ENCODE measurements around the gene CEP112. TPM values are rescaled to one million over a fixed set of nuclear protein-coding genes. Genes with fewer than 3 reads are reported as not detected.

The CEP112 gene
- total and polyA plus RNA-seq, 4 donors = 5.9 to 32.9 (median 18.8) TPM

GRCh38 chr17:65892912-65893377 lies 299.0 kb downstream of the CEP112 start:
- H3K27ac ChIP-seq (ENCODE audit: low read depth in 1 of 2, low read length in 1 of 2) = no peak overlapping the region
- H3K4me3 ChIP-seq = no peak overlapping the region
- no peaks in the 10 kb centered on the region for H3K9me3 ChIP-seq (ENCODE audit: control insufficient read depth in 4 of 4, insufficient read depth in 3 of 4, low read length in 3 of 4)
- peaks cover 0 to 4% (median 0%) of the 10 kb centered on the region in 5 donors for H3K4me1 ChIP-seq (ENCODE audit: control insufficient read depth in 5 of 5, insufficient read depth in 5 of 5, low read length in 5 of 5)
- no peaks in the 10 kb centered on the region for H3K27me3 ChIP-seq (ENCODE audit: control insufficient read depth in 3 of 3, insufficient read depth in 3 of 3, low read length in 2 of 3)
- no peak for DNase-seq
- TF ChIP-seq, protein P1, sequence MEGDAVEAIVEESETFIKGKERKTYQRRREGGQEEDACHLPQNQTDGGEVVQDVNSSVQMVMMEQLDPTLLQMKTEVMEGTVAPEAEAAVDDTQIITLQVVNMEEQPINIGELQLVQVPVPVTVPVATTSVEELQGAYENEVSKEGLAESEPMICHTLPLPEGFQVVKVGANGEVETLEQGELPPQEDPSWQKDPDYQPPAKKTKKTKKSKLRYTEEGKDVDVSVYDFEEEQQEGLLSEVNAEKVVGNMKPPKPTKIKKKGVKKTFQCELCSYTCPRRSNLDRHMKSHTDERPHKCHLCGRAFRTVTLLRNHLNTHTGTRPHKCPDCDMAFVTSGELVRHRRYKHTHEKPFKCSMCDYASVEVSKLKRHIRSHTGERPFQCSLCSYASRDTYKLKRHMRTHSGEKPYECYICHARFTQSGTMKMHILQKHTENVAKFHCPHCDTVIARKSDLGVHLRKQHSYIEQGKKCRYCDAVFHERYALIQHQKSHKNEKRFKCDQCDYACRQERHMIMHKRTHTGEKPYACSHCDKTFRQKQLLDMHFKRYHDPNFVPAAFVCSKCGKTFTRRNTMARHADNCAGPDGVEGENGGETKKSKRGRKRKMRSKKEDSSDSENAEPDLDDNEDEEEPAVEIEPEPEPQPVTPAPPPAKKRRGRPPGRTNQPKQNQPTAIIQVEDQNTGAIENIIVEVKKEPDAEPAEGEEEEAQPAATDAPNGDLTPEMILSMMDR (IDR thresholded peaks at IDR 0.05; ENCODE audit: control extremely low read depth, extremely low read depth) = no peak
- no peak for ATAC-seq (ENCODE audit: insufficient read depth, low FRiP score)
- no peaks in the 10 kb centered on the region for H3K36me3 ChIP-seq (ENCODE audit: control insufficient read depth in 4 of 4, insufficient read depth in 4 of 4, low read length in 4 of 4)
- H3K9ac ChIP-seq (ENCODE audit: insufficient read depth in 1 of 2, low read length in 2 of 2) = no peak overlapping the region
- WGBS, 2 donors = 84 to 90% methylated on average over 5 of the region's 5 CpGs

DNA sequence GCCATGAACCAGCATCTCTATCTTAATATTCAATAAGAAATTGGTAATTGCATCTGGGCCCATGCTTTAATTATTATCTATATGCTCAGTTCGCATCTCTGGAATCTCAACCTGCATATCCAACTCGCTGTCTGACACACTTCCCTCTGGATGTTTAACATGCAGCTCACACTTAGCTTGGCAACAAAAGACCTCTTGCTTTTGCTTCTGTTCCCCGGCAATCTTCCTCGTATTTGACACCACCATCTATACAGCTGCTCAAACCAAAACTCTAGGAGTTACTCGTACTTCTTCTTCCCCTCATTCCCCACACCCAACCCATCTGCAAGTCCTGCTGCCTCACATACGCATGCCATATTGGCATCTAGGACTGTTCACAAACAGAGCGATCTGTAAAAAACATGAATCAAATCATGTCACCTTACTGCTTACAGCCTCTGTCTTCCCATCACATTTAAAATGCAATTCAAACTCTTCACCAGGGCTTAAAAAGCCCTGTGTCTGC lies 300.6 kb downstream of the CEP112 start:
- DNase-seq = no peak
- no peak for ATAC-seq (ENCODE audit: insufficient read depth, low FRiP score)
- 95% methylated on average over 7 of the region's 7 CpGs for WGBS, 2 donors

DNA sequence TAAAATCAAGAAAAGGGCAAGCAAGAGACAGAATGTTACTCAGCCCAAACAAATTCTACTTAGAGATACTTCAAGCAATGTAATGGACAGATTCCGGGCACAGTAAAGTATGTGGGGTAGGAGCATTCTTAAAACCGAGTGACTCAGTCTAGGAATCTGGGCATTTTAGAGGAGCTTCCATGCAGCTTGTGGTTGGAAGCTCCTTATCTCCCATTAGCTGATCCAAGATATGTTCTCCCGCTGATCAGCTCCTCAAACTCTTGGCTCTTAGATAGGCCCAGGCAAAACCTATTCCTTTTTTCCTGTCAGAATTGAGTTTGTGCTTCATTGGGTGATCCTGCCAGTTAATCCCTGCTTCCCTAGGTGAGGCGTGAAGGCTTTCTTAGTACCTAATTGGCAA lies 303.3 kb downstream of the CEP112 start:
- ATAC-seq (ENCODE audit: insufficient read depth, low FRiP score) = no peak
- WGBS, 2 donors = 85 to 89% methylated on average over 4 of the region's 4 CpGs
- no peaks in the 10 kb centered on the region for H3K4me1 ChIP-seq (ENCODE audit: control insufficient read depth in 5 of 5, insufficient read depth in 5 of 5, low read length in 5 of 5)

More for the DNA sequence above, 300.6 kb downstream of the CEP112 start:
- TF ChIP-seq, protein P1 (IDR thresholded peaks at IDR 0.05; ENCODE audit: control extremely low read depth, extremely low read depth) = no peak
- Histone ChIP-seq H3K36me3 (ENCODE audit: control insufficient read depth in 4 of 4, insufficient read depth in 4 of 4, low read length in 4 of 4) (no peaks in the 10 kb centered on the region), H3K9me3 (ENCODE audit: control insufficient read depth in 4 of 4, insufficient read depth in 3 of 4, low read length in 3 of 4) (no peaks in the 10 kb centered on the region), H3K27me3 (ENCODE audit: control insufficient read depth in 3 of 3, insufficient read depth in 3 of 3, low read length in 2 of 3) (no peaks in the 10 kb centered on the region), H3K27ac (ENCODE audit: low read depth in 1 of 2, low read length in 1 of 2) (no peak overlapping the region), H3K4me3 (no peak overlapping the region), H3K4me1 (ENCODE audit: control insufficient read depth in 5 of 5, insufficient read depth in 5 of 5, low read length in 5 of 5) (peaks cover 0 to 4% (median 0%) of the 10 kb centered on the region in 5 donors), H3K9ac (ENCODE audit: insufficient read depth in 1 of 2, low read length in 2 of 2) (no peak overlapping the region)

More for the DNA sequence above, 303.3 kb downstream of the CEP112 start:
- no peaks in the 10 kb centered on the region for H3K27me3 ChIP-seq (ENCODE audit: control insufficient read depth in 3 of 3, insufficient read depth in 3 of 3, low read length in 2 of 3)
- H3K36me3 ChIP-seq (ENCODE audit: control insufficient read depth in 4 of 4, insufficient read depth in 4 of 4, low read length in 4 of 4) = no peaks in the 10 kb centered on the region
- H3K9me3 ChIP-seq (ENCODE audit: control insufficient read depth in 4 of 4, insufficient read depth in 3 of 4, low read length in 3 of 4) = no peaks in the 10 kb centered on the region
- no peak for DNase-seq
- no peak overlapping the region for H3K4me3 ChIP-seq
- H3K9ac ChIP-seq (ENCODE audit: insufficient read depth in 1 of 2, low read length in 2 of 2) = no peak overlapping the region
- TF ChIP-seq, protein P1 (IDR thresholded peaks at IDR 0.05; ENCODE audit: control extremely low read depth, extremely low read depth) = no peak
- no peak overlapping the region for H3K27ac ChIP-seq (ENCODE audit: low read depth in 1 of 2, low read length in 1 of 2)

Measured in lung (tissue), 12 donors.